ENCODE measurements around the gene PSMB5. TPM values are rescaled to one million over a fixed set of nuclear protein-coding genes. Genes with fewer than 3 reads are reported as not detected.

Gene PSMB5
- total RNA-seq (2014; rRNA removed; shearing (Covaris generic)) = 198 and 205 TPM in 2 replicates

DNA sequence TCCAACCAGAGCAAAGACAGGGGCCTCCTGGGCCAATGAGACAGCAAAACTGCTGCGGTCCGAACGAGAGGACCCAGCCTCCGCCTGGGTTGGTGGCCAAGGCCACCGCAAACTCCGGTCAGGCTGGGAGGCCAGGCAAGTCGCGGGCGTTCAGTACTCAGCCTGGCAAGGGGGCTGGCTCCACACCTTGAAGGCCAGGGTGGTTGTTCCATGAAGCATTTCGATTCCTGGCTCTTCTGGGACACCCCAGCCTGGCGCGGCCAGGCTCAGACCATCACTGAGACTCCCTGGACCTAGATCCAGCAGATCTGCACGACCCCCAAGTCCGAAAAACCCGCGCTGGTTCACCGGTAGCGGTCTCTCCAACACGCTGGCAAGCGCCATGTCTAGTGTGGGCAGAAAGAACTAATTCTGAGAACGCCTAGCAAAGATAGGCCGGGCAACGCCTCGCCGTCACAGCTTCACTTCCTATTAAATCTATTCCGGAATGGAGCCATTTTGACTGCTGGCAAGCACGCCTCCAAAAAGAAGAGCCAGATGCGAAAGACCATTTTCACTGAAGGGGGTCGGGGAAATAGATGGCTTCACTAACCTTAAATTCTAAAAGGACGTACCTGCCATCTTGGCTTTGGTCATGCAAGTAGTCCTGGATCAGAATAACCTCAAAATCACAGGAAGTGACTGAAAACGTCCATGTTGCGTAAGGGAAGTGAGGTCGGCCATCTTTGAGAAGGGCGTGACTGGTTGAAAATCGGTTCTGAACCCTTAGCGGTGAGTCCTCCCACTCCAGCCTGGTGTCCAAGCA, at the start of gene PSMB5:
Gene PSMB5, minus strand, starts transcription at position 403 of the 805 bp plus-strand sequence. Its CDS starts 19 bp downstream, at position 384.
- DNase-seq (ENCODE audit: low spot score) = peak; percentile 93

DNA sequence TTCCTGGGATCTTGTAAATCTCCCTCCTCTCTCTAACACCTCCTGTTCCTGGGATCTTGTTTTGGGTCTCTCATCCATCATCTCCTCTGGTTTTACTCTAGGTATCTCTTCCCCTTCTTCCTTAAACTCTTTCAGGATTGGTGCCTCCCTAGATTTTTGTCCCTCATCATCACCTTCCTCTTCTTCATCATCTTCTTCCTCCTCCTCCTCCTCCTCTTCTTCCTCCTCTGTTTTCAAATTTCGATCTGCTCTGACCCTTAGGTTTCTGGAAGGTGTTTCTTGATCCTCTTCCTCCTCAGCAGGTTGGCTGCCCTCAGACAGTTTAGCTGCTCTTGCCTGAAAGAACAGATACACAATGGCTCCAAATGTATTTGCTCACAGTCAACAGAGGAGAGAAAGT, 45.8 kb upstream of the PSMB5 start:
- no peak for DNase-seq (ENCODE audit: low spot score)

DNA sequence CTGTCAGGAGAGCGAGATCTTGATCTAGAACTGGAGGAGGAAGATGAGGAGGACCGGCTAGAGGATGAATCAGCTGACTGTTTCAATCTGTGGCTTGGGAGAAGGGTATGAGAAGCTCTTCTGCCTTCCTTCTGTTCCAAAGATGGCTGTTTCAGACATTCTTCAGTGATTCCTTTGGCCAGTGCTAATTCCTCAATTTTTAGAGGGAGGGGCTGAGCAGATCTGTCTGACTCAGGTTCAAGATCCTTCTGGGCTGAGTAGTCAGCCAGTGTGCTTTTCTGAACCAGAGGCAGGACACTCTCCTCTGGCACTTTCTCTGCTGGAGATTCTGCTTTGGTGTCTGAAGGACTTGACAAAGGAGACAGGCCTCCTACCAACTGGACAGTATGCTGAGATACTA, 45.0 kb upstream of the PSMB5 start:
- no peak for DNase-seq (ENCODE audit: low spot score)

DNA sequence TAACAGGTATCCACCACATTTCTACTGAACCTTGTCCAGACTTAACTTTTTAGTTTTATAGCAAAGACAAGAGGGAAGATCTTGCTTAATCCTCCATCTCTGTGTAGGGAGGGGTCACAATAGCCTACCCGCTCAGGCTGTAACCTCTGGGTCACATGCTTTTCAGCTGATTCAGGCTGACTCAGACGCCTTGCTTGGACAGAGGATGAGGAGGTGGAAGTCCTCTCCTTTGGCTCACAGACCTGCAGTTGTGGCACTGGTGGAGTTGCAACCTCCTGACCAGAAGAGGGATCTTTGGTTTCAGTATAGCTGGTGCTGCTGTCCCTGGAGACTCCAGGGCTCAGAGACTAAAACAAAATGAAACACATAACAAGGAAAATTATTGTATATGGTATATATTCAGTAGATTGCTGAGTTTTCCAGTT, 44.0 kb upstream of the PSMB5 start:
- DNase-seq (ENCODE audit: low spot score) = peak; percentile 19

DNA sequence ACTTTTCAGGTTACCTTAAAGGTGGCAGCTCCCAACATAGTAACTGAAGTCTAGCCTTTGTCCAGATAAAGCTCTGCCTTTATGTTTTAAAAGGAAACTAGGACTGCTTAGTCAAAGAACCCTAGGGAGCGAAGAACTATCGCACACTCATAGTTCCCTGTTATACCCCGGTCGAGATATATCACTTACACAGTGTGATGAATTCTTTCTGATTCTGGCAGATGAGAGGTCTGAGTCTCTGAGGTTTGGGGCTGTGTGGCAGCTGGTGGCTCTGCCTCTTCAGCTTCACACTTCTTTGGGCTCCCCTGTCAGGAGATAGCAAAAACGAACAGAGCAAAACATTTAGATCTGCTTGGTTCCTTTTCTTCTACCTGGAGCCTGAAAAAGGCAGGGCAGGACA, 43.3 kb upstream of the PSMB5 start:
- no peak for DNase-seq (ENCODE audit: low spot score)

DNA sequence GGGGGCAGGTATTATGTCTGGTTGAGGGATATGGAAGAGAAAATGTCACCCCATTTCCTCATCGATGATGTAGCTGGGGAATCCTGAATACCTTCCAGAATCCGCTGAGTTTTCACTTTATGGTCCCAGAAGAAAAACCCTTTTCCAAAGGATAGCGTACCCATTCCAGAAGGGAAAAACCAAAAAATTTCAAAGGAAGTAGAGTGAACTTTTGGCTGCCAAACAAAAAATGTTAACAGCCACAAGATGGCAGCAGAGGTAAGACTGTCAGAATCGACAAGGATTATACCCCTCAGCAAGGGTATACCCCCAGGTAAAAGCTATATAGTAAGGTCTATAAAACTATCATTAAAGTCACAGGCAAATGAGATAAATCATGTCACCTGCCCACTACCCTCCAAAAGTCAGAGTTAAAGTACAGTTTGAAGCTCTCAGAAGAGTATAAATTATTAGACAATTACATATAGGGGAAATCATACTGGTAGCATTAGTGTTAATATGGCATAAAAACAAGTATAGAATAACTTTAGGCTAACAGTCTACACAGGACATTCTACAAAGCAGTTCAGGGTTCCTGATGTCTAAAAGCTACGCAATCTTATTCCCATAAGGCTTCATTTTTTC, 42.2 kb upstream of the PSMB5 start:
- peak; percentile 30 for DNase-seq (ENCODE audit: low spot score)

DNA sequence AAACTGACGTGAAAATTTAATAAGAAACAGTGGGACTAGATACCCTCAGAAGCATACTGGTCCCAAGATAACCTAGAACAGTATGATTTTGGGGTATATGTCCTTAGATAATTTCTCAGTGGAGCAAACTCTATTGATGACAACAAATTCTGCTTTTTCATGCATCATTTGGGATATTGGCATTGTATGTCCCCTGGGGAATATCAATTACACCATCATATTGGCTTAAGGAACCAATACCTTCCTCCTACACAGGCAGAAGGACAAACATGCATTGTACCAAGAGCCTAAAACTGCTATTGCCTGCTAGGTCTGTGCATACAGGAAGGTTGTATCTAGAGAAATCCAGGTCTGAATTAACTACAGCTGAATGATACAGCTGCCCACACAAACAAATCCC, 40.2 kb upstream of the PSMB5 start:
- no peak for DNase-seq (ENCODE audit: low spot score)

DNA sequence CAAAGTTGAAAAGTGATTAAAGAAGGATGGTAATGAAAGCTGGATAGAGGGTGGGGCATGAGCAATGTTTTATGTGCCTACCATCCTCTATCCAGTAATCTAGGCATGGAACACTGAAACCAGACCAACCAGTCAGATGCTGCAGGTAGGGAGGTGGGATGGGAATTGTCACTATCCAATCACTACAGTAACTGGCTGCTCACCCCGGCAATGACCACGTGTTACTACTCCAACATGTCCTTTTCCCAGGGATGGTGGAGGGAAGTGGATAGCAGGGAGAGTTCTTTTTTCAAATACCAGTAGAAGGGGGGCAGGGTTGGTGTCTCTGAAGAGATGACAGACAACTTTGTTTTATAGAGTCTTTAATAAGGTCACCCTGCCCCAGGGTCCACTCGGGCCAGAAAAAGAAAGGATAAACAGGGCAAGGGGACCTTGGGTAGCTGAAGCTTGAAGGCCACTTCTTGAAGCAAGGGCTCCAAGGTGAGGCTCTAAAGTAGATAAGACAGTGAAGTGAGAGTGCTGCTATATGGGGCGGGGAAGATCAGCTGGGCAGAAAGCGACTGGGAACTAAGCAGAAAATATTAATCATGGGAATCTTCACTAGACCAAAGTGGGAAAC, 37.3 kb upstream of the PSMB5 start:
- DNase-seq (ENCODE audit: low spot score) = peak; percentile 59

DNA sequence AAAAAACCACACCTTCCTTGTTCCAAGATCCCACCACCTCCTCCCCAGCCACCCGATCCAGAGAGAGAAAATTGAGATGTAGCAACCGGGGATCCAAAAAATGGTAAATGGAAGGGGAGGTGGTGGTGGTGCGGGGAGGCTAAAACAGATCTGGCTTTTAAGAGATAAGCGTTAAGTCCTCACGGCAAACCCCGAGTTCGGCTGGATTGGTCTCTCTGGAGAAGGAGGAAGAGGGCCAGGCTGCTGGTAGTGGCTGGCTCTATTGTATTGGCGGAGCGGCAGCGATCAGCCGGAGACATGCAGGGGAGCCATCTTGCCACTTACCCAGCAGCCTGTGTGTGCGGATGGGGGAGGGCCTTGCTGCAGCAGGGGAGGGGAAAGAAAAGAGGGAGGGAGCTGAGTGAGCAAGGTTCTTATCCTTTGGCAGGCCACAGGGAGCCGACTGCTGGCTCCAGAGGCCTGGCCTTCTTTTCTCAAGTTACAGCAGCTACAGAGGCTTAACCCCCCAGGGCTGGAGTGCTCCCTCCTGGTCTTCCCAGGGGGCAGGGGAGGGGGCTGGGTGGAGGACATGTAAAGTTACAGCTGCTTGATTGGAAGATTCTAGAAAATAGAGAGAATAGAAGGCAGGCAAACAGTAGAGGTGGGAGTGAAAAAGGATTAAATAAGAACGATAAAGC, 36.7 kb upstream of the PSMB5 start:
- peak; percentile 68 for DNase-seq (ENCODE audit: low spot score)

DNA sequence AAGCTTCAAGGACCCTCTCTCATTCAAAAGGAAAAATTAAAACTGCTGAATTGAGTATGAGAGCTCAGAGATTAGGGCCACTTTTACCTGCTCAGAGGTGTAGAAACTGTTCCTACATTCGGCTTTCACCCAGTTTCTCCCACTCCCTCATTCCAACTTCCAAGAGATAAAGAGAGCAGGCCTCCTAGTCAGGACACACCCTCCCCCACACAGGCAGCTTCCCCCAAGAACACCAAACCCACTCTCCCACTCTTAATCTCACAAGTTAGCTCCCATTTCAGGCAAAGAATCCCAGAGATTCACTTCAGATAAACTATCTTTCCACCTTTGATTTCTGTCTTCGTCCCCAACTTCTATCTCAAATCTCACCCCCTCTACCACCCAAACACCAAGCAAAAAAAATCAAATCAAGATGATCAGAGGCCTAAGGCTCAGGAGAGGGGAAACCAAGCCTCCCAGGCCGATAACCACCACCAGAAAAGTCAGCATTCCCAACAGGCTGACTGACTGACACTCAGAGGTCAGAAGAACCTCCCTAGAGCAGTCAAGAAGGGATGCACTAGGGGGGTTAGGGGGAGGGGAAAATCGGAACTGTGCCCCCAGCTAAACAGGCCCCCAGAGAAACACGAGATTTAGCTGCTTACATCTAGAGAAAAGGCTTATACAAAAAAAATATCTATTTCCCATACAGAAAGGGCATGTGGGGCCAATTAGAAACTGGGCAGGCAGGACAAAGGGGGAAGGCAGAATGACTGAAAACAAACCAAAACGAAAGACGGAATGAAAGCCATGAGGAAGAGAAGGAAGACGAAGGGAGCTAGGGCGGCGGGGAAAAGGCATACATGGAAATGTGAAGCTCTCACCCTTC, 35.8 kb upstream of the PSMB5 start:
- no peak for DNase-seq (ENCODE audit: low spot score)

DNA sequence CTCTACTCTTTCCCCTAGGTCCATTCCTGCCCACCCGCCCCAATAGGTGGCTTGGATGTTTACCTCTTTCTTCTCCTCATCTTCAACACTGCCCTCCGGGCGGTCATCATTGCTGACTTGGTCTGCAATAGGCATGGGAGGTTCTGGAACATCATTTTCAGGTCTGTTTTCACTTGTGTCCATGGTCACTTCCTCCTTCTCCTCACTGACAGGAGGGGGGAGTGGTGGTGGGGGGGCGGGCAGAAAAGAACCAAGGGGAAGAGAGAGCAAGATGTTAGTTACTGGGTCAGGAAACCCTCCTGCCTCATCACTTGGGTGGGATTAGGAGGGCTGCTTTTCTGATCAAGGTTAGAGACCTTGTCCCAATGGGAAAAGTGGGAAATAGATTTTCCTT, 34.7 kb upstream of the PSMB5 start:
- no peak for DNase-seq (ENCODE audit: low spot score)

DNA sequence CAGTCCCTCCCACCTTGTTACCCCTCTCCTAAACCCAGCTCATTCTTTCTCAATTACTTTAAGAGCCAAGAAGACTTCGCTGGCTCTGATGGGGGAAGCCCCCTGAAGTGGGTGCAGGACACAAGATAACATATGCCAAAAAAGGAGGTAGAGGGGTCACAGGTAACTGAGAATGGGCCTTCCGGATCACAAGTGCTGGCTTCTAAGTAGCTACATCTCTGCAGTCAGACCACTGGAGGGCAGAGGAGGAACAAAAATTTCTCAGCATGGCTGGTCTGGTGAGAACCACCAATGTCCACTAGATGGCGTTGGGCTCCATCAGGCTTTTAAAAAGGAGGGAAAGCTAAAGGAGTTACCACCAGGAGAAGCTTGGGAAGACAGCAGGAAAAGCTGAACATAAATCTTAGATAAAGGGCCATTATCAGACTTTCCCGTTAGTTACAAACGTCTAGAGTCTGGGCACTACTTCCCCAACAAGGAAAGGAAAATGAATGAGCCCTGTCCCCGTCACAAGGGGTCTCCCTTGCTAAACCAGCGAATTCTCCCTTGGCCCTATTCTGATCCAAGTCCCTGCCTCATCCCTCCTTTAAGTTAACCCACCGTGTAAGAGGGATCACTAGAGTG, 34.2 kb upstream of the PSMB5 start:
- DNase-seq (ENCODE audit: low spot score) = peak; percentile 93

DNA sequence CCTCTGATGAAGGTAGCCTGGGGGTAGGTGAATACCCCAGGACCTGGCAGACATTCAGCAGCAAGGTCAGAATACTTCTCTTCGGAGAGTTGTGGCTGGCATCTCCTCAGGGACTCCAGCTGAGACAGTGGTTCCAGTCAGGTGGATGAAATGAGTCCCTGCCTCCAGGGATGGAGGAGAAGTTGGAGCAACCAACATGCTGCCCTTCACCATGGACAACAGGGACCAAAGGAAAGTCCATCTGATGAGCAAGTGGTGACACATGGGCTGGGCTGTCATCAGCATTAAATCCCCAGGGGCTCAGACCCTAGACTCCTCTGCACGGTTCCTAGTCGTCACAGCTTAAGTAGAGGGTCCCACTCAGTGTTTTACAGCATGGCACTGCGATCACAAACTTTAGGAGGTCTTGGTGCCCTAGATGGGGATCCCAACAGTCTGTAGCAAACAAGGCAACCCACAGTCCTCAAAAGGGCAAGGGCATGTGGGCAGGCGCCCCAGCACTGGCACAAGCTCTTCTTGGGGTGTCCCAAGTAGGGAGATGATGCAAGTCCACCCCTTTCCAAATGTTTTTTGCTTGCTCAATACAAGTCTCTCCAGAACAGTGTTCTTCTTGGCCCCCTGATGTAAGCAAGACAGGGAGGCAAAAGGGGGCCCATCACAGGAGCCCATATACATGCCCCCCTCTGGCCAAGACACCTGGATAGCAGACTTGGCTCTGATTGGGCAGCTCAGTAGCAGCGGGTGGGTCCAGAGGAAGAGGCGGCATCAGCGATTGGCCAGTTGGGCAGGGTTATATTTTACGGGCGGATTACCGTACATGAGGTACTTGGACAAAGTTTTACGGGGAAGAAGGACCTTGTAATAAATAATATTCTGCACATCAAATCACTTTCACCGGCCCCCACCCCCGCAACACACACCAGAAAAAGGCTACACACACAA, 33.4 kb upstream of the PSMB5 start:
- no peak for DNase-seq (ENCODE audit: low spot score)

DNA sequence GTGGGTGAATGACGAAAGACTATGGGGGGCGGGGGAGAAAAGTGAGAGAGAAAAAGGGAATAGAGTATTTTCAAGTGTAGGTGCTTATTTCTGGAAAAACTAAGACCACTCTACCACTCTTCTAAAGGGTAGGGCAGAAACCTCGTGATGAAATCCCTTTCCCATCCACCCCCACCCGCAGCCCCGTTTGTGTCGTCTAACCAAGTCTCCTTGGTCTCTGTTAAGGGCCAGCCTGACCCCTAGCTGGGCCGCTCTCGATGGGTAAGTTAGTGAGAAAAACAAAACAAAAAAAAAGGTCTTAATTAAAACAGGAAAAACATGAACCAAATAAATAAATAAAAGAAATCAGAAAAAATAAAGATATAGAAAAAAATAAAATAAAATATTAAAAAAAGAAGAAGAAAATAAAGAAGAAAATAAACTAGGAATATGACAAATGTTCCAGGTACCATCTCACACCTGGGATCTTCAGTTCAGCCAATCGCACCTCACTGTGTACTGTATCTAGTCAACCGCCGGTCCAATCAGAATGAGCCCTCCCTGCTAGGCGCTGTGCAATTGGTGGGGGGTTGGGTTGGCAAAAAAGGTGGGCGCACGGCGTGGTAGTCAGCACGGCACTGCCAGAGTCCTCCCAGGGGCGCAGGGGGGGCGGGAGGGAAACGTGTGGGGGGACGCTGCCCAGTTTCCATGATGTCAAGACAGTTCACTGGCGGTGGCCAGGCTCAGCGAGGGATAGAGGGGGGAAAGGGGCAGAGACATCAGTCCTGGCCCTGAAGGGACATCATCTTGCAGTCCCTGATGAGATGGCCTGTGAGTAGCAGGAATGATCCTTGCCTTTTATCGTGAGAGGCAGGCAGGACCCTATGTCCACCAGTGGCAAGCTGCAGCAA, 32.4 kb upstream of the PSMB5 start:
- no peak for DNase-seq (ENCODE audit: low spot score)

DNA sequence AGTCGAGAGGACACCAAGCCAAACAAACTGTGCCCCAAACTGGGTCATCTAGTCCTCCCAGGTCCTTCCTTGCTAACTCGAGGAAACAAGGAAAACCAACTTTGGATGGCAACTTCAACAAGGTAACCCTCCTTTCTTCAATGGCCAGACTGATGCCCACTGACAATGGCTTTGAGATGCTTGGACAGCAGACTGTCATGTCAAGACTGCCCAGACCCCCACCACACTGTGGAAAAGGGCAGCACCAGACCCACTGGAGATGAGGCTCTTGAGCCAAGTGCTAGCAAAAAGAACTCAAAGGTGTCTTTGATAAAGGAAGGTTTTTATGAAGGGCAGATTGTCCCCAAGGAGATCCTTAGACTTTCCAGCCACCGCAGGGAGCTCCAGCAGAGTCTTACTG, 31.7 kb upstream of the PSMB5 start:
- no peak for DNase-seq (ENCODE audit: low spot score)

DNA sequence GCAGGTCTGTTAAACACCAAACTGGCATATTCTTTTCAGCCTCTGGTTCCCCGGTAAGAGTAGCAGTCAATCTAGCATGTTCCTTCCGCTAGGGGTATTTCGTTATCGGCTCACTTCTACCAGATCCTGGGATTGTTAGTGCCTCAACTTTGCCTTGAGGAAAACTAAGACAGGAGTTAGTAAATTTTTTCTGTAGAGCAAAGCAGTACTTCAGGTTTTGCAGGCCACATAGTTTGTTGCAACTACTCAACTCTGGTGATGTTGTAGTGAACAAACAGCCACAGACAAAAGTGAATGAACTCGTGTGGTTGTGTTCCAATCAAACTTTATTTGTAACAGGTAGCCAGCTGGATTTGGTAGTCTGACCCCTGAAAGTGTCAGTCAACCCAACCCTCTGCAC, 28.9 kb upstream of the PSMB5 start:
- no peak for DNase-seq (ENCODE audit: low spot score)

DNA sequence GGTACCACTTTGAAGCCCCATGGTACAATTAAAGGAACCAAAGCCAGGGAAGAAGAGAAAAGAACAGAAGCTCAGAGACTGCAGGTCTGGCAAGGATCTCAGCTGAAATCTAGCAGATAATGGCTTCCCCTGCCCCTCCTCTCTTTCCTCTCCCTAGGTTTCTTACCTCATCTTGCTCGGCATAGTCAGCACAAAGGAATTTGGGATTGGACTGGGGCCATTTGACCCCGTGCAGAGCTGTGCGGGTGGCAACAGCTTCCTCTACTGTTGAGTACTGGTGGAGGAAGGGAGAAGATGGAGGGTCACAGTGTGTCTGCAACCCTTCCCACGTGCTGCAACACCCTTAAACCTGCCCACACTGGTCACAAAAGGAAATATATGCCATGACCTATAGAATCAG, 27.3 kb upstream of the PSMB5 start:
- DNase-seq (ENCODE audit: low spot score) = peak; percentile 42

DNA sequence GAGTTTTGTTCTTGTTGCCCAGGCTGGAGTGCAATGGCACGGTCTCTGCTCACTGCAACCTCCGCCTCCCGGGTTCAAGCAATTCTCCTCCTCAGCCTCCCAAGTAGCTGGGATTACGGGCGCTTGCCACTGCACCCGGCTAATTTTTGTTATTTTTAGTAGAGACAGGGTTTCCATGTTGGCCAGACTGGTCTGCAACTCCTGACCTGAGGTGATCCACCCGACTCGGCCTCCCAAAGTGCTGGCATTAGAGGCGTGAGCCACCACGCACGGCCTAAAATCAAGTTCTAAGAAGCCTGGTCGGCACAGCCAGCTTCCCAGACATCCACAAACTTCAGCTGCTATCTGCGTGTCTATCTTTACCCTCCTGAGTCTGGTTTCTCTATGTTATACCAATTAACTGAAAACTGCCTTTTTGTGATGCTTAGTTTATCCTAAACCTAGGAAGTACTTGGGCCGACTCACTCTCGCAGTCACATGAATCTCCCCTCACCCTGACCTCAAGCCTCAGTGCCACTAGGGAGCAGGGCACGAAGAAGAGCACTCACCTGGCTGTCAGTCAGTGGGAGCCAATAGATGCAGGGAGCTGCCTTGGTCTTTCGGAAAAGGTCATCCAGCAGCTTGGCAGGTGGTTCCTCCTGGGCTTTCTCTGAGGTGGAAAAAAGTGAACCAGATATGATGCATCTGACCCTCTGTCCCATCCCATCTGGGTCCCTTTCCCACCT, 26.0 kb upstream of the PSMB5 start:
- DNase-seq (ENCODE audit: low spot score) = no peak
